ENCODE results near the gene RPS21. TPM values are rescaled to one million over a fixed set of nuclear protein-coding genes. Genes with fewer than 3 reads are reported as not detected.
"Not testable (repeated sequence)": the region's sequence is repeated elsewhere in the genome, so short reads cannot be mapped to it uniquely, and the experiment has no call there.

Gene RPS21
- total and polyA plus RNA-seq, 9 donors, result 1,129 to 1,597 (median 1,431) TPM

DNA sequence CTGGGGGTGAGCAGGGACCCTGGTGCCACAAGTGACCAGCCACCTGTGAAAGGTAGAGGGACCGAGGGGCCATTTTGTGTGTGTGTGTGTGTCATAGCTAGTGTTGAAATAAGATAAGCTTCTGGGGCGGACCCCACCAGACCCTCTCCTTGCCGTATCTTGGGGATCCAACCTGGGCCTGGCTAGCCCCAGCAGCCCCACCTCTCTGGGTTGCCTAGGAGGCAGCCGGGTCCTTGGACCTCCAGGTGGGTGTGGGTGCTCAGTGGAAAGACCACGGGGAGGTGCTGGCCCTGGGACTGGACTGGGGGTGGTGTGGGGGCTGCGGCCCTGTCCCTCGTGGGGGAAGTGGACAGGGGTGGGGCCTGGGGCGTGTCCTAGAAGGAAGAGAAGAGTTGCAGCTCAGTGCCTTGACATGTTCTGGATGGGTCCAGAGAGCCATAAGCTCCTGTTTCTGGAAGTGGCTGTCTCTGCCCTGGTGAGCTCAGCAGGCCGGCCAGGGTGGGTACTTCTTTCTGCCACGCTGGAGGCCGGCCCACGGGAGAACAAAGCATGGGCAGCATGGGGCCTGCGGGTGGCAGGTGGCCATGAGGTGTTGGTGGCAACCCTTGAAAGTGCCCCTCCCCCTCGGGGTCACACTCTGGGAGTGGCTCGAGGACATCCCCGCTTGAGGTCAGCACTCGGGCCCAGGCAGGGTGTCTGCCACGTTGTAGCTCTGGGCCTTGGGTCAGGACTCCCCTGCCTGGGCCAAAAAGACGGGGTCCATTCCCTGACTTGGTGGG is 32.0 kb downstream of the RPS21 start:
- Histone ChIP-seq H3K4me3 (ENCODE audit: low read length) (no peak overlapping the region), H3K4me1 (ENCODE audit: control insufficient read depth, insufficient read depth, low read length) (peaks cover 5% of the 10 kb centered on the region), H3K36me3 (ENCODE audit: control insufficient read depth, insufficient read depth, low read length) (no peaks in the 10 kb centered on the region), H3K27me3 (ENCODE audit: control insufficient read depth, insufficient read depth, low read length) (peaks cover 16% of the 10 kb centered on the region), H3K9me3 (replicated peaks; ENCODE audit: control insufficient read depth, low read depth, low read length) (no peaks in the 10 kb centered on the region), H3K27ac (ENCODE audit: low read length) (no peak overlapping the region)
- no peak for DNase-seq
- WGBS (ENCODE audit: insufficient coverage), result 74% methylated on average over 17 of the region's 19 CpGs

DNA sequence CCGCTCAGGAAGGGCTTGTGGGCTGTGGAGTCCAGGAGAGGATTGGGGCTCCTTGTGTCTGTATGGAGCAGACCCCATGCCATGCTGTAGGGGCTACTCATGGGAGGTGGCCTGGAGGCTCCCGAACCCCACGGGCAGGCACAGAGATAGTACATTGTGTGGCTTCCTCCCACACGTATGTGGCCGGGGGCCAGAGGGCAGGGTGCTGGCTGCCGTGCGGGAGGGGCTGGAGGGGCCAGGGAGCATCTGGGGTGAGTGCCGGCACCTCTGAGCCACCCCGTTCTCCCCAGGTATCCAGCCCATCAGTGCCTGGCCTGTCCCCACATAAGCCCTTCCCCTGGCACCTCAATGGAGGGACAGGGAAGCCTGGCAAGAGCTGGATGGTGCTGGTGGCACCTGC is 32.9 kb downstream of the RPS21 start:
- H3K27me3 ChIP-seq (ENCODE audit: control insufficient read depth, insufficient read depth, low read length), result peaks cover 21% of the 10 kb centered on the region
- WGBS (ENCODE audit: insufficient coverage), result 87% methylated on average over 9 of the region's 9 CpGs

DNA sequence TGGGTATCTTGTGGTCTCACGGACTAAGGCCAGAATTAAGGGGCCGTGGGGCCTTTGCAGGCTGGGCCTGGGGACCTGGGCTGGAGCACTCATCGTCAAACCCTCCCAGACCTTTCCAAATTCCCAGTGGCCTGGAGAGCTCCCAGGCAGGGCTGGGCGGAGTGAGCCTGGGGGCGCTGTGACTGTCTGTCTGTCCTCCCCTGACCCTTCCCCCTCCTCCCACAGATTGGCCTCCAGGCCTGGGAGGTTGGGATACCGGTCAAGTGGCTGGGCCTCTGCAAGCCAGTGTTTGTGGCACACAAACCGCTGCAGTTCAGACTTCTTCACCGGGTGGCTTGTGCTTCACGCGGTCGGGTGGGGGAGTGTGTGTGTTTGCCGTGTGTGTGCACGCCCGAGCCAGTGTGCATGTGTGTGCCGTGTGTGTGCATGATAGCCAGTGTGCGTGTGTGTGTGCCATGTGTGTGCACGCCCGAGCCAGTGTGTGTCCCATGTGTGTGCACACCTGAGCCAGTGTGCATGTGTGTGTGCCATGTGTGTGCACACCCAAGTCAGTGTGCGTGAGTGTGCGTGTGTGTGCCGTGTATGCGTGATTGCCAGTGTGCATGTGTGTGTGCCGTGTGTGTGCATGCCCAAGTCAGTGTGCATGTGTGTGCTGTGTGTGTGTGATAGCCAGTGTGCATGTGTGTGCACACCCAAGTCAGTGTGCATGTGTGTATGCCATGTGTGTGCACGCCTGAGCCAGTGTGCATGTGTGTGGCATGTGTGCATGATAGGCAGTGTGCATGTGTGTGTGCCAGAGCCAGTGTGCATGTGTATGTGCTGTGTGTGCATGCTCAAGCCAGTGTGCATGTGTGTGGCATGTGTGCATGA is 34.2 kb downstream of the RPS21 start:
- H3K4me1 ChIP-seq (ENCODE audit: control insufficient read depth, insufficient read depth, low read length), result peaks cover 3% of the 10 kb centered on the region
- no peaks in the 10 kb centered on the region for H3K36me3 ChIP-seq (ENCODE audit: control insufficient read depth, insufficient read depth, low read length)
- no peaks in the 10 kb centered on the region for H3K9me3 ChIP-seq (replicated peaks; ENCODE audit: control insufficient read depth, low read depth, low read length)
- no peak overlapping the region for H3K27ac ChIP-seq (ENCODE audit: low read length)
- H3K4me3 ChIP-seq (ENCODE audit: low read length), result no peak overlapping the region
- WGBS (ENCODE audit: insufficient coverage), result 82% methylated on average over 21 of the region's 24 CpGs
- DNase-seq, result no peak
- H3K27me3 ChIP-seq (ENCODE audit: control insufficient read depth, insufficient read depth, low read length), result peaks cover 21% of the 10 kb centered on the region

More for the DNA sequence above, 32.9 kb downstream of the RPS21 start:
- H3K27ac ChIP-seq (ENCODE audit: low read length), result no peak overlapping the region
- H3K4me3 ChIP-seq (ENCODE audit: low read length), result no peak overlapping the region
- no peak for DNase-seq
- H3K4me1 ChIP-seq (ENCODE audit: control insufficient read depth, insufficient read depth, low read length), result peaks cover 3% of the 10 kb centered on the region
- H3K9me3 ChIP-seq (replicated peaks; ENCODE audit: control insufficient read depth, low read depth, low read length), result no peaks in the 10 kb centered on the region
- H3K36me3 ChIP-seq (ENCODE audit: control insufficient read depth, insufficient read depth, low read length), result no peaks in the 10 kb centered on the region

DNA sequence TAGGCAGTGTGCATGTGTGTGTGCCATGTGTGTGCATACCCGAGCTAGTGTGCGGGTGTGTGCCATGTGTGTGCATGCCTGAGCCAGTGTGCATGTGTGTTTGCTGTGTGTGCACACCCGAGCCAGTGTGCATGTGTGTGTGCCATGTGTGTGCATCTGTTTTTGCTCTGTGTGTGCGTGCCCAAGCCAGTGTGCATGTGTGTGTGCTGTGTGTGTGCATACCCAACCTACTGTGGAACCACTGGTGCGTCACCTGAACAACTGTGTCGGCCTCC is 34.8 kb downstream of the RPS21 start:
- WGBS (ENCODE audit: insufficient coverage), result 93% methylated on average over 6 of the region's 6 CpGs
- Histone ChIP-seq H3K4me3 (ENCODE audit: low read length) (no peak overlapping the region), H3K27ac (ENCODE audit: low read length) (no peak overlapping the region), H3K9me3 (replicated peaks; ENCODE audit: control insufficient read depth, low read depth, low read length) (no peaks in the 10 kb centered on the region), H3K4me1 (ENCODE audit: control insufficient read depth, insufficient read depth, low read length) (peaks cover 3% of the 10 kb centered on the region), H3K27me3 (ENCODE audit: control insufficient read depth, insufficient read depth, low read length) (peaks cover 19% of the 10 kb centered on the region), H3K36me3 (ENCODE audit: control insufficient read depth, insufficient read depth, low read length) (no peaks in the 10 kb centered on the region)
- DNase-seq, result no peak

DNA sequence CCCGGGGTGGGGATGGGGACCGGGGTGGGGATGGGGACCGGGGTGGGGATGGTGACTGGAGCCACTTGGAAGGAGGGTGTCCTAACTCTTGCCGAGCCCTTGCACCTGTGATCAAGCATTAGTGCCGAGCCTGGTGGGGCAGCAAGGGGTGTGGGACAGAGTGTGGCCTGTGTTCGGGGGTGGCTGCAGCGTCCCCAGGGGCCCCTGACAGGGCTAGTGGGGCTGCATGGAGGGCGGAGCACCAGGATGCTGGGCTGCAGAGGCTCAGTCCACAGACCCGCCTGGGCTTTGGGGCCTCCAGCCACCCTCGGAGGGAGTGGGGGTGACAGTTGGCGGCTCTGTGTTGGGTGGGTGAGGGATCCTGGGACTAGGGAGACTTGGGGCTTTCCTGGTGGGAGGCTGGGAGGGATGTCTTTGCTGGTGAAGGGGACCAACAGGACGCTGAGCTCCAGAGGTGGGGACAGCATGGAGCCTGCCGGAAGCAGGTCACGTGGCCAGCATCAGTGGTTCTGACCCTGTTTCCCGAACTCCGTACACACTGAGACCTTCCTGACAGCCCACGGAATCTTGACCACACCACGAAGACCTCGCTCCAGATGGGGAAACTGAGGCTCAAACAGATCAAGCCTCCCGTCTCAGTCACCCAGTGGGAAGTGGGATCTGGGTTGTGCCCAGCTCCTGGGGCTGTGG is 35.9 kb downstream of the RPS21 start:
- no peaks in the 10 kb centered on the region for H3K36me3 ChIP-seq (ENCODE audit: control insufficient read depth, insufficient read depth, low read length)
- peaks cover 19% of the 10 kb centered on the region for H3K27me3 ChIP-seq (ENCODE audit: control insufficient read depth, insufficient read depth, low read length)
- WGBS (ENCODE audit: insufficient coverage), result 87% methylated on average over 20 of the region's 20 CpGs
- H3K27ac ChIP-seq (ENCODE audit: low read length), result no peak overlapping the region
- no peaks in the 10 kb centered on the region for H3K9me3 ChIP-seq (replicated peaks; ENCODE audit: control insufficient read depth, low read depth, low read length)
- H3K4me1 ChIP-seq (ENCODE audit: control insufficient read depth, insufficient read depth, low read length), result peaks cover 4% of the 10 kb centered on the region
- no peak overlapping the region for H3K4me3 ChIP-seq (ENCODE audit: low read length)
- no peak for DNase-seq

DNA sequence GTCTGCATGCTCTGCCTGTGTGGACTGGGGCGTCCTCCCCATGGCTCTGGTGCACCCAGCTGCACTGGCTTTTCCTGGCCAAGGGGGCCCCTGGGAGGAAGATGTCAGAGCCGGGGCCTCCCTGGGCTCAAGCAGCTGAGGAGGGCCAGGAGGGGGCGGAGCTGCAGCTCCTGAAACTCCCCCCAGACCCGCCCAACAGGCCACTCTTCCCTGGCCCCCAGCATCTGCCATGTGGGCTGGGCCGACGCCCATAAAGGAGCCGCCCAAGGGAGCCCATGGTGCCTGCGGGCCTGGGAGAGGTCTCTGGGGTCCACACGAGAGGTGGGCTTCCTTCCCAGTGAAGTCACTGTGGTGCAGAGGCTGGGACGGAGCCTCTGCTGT is 36.4 kb downstream of the RPS21 start:
- Histone ChIP-seq H3K27ac (ENCODE audit: low read length) (no peak overlapping the region), H3K36me3 (ENCODE audit: control insufficient read depth, insufficient read depth, low read length) (no peaks in the 10 kb centered on the region), H3K9me3 (replicated peaks; ENCODE audit: control insufficient read depth, low read depth, low read length) (no peaks in the 10 kb centered on the region), H3K27me3 (ENCODE audit: control insufficient read depth, insufficient read depth, low read length) (peaks cover 19% of the 10 kb centered on the region), H3K4me1 (ENCODE audit: control insufficient read depth, insufficient read depth, low read length) (peaks cover 9% of the 10 kb centered on the region), H3K4me3 (ENCODE audit: low read length) (no peak overlapping the region)
- no peak for DNase-seq
- 28% methylated on average over 5 of the region's 10 CpGs for WGBS (ENCODE audit: insufficient coverage)

DNA sequence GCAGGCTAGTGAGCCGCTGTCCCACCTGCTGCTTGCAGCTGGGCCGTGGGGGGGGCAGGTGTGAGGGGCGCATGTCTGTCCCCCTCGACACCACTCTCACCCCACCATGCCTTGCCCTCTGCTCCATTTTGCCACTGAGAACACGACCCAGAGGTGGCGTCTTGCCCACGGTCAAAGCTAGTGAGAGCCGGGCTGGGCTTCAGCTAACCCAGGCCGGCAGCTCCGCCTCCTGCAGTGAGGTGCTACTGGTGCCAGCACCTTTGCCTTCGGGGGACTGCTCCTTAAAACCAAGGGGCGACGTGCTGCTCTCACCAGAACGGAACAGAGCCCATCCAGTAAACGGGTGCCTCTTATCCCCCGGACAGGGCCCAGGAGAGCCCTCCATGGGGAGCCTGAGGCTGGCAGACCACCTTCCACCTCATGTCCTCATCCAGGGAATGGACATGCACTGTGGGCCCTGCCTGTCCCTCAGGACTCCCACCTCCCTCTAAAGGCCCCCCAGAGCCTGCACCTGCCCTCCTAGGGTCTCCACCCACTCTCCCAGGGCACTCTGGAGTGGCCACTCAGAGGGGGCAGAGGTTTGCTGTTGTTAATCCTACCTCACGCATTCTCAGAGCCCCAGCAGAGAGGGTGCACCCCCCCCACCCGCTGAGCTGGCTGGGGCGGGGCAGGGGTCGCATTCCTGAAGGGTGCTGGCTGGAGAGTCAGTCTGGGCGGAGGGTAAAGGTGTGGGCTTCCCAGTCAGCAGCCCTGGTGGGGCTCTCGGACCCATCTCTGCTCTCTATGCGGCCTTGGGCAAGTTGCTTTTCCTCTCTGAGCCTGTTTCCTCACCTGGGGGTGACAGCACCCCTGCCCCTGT is 37.6 kb downstream of the RPS21 start:
- H3K9me3 ChIP-seq (replicated peaks; ENCODE audit: control insufficient read depth, low read depth, low read length), result no peaks in the 10 kb centered on the region
- 49% methylated on average over 18 of the region's 23 CpGs for WGBS (ENCODE audit: insufficient coverage)

DNA sequence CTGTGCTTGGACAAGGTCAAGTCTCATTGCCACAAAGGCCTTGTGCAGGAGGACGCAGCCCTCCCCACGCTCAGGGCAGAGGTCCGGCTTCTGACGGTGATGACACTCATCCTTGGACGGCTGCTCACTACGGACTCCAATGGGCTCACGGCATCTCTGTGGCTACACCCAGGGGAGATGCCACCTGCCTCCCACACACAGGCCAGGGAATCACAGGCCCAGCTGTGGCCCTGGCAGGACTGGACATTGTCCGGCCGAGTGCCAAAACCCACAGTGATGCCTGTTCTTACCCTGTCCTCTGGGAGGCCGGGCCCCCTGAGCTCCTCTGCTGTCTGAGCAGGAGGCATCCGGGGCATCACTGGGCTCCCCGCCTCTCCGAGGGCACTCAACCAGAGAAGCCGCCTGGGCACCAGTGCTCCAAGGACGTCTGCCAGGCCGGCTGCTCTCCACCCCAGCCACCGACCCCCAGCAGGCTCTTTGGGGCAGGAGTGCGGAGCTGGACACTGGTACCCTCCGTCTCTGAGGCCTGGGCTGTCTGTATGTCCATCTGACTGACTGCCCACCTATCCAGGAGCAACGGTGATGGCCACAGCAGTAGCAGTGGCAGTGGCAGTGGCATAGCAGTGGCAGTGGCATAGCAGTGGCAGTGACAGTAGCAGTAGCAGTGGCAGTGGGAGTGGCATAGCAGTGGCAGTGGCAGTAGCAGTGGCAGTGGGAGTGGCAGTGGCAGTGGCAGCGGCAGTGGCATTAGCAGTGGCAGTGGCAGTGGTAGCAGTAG is 38.6 kb downstream of the RPS21 start:
- H3K9me3 ChIP-seq (replicated peaks; ENCODE audit: control insufficient read depth, low read depth, low read length), result no peaks in the 10 kb centered on the region
- H3K4me1 ChIP-seq (ENCODE audit: control insufficient read depth, insufficient read depth, low read length), result peaks cover 13% of the 10 kb centered on the region
- H3K27me3 ChIP-seq (ENCODE audit: control insufficient read depth, insufficient read depth, low read length), result peaks cover 28% of the 10 kb centered on the region
- H3K36me3 ChIP-seq (ENCODE audit: control insufficient read depth, insufficient read depth, low read length), result no peaks in the 10 kb centered on the region
- WGBS (ENCODE audit: insufficient coverage), result 81% methylated on average over 19 of the region's 21 CpGs
- H3K27ac ChIP-seq (ENCODE audit: low read length), result no peak overlapping the region
- no peak overlapping the region for H3K4me3 ChIP-seq (ENCODE audit: low read length)
- DNase-seq, result no peak

More for the DNA sequence above, 37.6 kb downstream of the RPS21 start:
- Histone ChIP-seq H3K27me3 (ENCODE audit: control insufficient read depth, insufficient read depth, low read length) (peaks cover 26% of the 10 kb centered on the region), H3K27ac (ENCODE audit: low read length) (no peak overlapping the region), H3K4me3 (ENCODE audit: low read length) (no peak overlapping the region), H3K4me1 (ENCODE audit: control insufficient read depth, insufficient read depth, low read length) (peaks cover 13% of the 10 kb centered on the region), H3K36me3 (ENCODE audit: control insufficient read depth, insufficient read depth, low read length) (no peaks in the 10 kb centered on the region)
- no peak for DNase-seq

DNA sequence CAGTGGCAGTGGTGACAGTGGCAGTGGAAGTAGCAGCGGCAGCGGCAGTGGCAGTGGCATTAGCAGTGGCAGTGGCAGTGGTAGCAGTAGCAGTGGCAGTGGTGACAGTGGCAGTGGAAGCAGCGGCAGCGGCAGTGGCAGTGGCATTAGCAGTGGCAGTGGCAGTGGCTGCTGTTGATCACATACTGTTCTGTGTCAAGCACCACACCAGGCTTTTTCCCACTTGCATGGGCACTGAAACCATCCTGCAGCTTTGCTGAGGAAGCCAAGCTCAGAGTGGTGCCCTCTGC is 39.1 kb downstream of the RPS21 start:
- not testable (repeated sequence) for H3K9me3 ChIP-seq (replicated peaks; ENCODE audit: control insufficient read depth, low read depth, low read length); H3K36me3 ChIP-seq (ENCODE audit: control insufficient read depth, insufficient read depth, low read length); DNase-seq; H3K4me3 ChIP-seq (ENCODE audit: low read length); H3K27ac ChIP-seq (ENCODE audit: low read length)
- H3K27me3 ChIP-seq (ENCODE audit: control insufficient read depth, insufficient read depth, low read length), result peaks cover 32% of the 10 kb centered on the region
- H3K4me1 ChIP-seq (ENCODE audit: control insufficient read depth, insufficient read depth, low read length), result peaks cover 13% of the 10 kb centered on the region
- WGBS (ENCODE audit: insufficient coverage), result 100% methylated on average over 4 of the region's 4 CpGs
